Regular cardiac myocyte (primary cell): ENCODE measurements around the gene EIF2B1. TPM values are rescaled to one million over a fixed set of nuclear protein-coding genes. Genes with fewer than 3 reads are reported as not detected.

Source experiments
- total RNA-seq: library from RNA; depleted of rRNA; stranded (reverse); fragments of >200 nt; gene quantifications from 2 replicates; pipeline ENCODE4 v1.2.3, GENCODE V29; 2014

The EIF2B1 gene
- total RNA-seq, result 74.4 and 84.7 TPM in 2 replicates

DNA sequence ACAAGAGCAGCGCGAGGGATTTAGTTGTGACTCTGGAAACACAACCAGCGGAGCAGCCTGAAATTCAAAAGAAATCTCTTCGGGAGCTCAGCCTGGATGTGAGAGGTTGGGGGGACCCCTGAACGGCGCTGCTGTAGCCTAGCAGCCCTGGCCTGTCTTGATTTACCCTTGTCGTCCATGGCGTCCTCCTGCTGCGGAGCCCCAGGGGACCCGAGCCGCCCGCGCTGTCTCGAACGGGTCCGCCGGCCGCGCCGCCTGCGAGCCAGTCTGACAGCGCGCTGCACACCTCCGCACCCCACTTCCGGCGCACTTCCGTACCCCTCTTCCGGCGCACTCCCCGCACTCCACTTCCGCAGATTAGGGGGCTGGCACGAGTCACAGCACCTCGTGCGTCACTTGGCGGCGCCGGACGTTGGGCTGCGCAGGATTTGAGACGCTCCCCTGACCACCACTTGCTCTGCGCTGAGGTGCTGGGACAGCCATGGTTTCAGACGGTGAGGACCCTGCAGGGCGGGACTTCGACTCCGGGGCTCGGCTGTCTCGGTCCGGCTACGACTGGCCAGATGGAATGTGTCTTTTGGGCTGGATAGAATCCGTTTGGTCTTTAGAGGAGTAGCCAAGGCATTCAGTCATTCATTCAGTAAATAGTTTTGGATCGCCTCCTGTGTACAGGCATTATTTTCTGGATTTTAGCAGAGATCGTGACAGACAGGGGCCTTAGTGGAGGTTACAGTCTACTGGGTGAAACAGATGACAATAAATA is at the start of gene EIF2B1, which contains the start of gene GTF2H3:
Gene EIF2B1 (minus strand): TSS at position 308 of the 763 bp plus-strand sequence. CDS start 129 bp downstream, at position 179.
Gene GTF2H3 (plus strand): TSS at position 451 of the 763 bp plus-strand sequence. CDS start 31 bp downstream, at position 482.

DNA sequence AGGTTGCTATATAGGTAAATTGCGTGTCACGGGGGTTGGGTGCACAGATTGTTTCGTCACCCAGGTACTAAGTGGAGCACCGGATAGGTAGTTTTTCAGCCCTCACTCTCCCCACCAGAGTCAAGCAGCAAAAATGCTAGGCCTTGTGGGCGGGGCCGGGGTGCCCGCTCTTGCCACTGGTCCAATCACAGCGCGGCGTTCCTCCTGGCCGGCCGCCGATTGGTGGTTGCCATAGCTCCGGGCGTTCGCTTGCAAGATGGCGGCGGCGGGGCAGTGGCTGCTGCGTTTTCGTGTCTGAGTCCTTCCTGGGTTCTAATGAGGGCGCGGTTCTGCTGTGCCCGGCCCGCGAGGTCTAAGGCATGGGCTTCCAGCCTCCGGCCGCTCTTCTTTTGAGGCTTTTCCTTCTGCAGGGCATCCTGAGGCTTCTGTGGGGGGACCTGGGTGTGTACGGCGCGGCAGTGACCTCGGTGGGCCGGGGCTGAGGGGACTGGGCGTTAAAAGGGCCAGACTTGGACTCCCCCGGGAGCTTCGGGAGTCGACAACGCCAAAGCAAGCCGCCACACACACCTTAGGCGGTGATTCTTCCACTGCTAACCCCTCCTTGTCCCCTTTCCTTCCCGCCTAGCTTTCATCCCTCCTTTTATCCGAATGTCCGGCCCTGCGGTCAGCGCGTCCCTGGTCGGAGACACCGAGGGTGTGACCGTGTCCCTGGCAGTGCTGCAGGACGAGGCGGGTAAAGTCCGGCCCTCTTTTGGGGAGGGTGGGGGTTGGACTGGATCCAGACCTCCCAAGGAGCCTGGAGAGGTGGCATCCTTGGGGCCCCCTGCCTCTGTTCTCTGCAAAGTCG is 37.6 kb upstream of the EIF2B1 start, which contains the start of gene TCTN2:
Gene TCTN2 (plus strand): TSS at position 232 of the 847 bp plus-strand sequence. CDS start 128 bp downstream, at position 360.

DNA sequence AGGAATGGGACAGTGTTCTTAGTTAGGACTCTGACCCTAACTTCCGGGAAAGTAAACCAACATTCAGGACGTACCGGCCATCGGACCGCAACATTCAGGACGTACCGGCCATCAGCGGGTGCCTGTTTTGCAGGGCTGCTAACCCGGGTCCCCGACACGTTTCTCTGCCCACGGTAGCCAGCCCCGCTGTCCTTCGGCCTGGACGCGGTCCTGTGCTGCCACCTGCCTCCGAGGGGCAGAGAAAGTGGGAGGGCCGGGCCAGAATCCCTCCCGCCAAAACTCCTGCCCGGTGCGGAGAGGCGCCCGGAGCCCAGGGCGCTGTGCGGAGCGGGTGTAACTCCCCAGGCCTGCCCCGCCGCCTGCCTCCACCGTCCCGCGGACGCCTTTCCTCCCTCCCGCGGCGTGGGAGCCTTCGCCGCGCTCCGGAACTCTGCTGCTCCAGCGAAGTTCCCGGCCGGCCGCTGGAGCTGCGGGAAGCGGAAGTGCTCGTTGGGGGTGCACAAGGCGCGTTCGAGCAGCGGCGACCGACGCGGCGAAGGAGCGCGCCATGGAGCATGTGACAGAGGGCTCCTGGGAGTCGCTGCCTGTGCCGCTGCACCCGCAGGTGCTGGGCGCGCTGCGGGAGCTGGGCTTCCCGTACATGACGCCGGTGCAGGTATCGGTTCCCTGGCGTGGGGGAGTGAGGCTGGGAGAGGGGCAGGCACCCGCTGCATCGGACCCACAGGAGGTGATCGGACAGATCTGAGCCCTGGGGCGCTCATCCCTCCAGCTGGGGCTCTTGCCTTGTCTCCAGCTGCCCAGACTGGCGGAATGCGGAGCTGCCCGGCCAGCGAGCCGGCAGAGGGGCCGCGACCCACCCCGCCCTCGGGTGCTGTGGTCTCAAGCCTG is 31.6 kb downstream of the EIF2B1 start, which contains the start of gene DDX55:
Gene DDX55 (plus strand): TSS at position 498 of the 888 bp plus-strand sequence. CDS start 50 bp downstream, at position 548.

Other genes starting within 250 kb of the EIF2B1 start
- gene KMT5A, start 249.6 kb downstream of the EIF2B1 start, total RNA-seq, result 37.2 and 71.3 TPM in 2 replicates
- 4.2 and 4.5 TPM in 2 replicates for gene RILPL2, start 197.0 kb downstream of the EIF2B1 start, total RNA-seq
- gene SNRNP35, start 175.5 kb downstream of the EIF2B1 start, total RNA-seq, result 12.1 and 17.8 TPM in 2 replicates
- gene RILPL1, start 100.0 kb downstream of the EIF2B1 start, total RNA-seq, result 7.9 and 10.2 TPM in 2 replicates
- 603 and 694 TPM in 2 replicates for gene TMED2, start 49.1 kb downstream of the EIF2B1 start, total RNA-seq
- gene DDX55, start 31.6 kb downstream of the EIF2B1 start, total RNA-seq, result 14.9 and 20.5 TPM in 2 replicates
- 60.0 and 60.9 TPM in 2 replicates for gene GTF2H3, start 143 bp upstream of the EIF2B1 start, total RNA-seq
- 7.5 and 9.0 TPM in 2 replicates for gene TCTN2, start 37.4 kb upstream of the EIF2B1 start, total RNA-seq
- 18.8 and 23.1 TPM in 2 replicates for gene ATP6V0A2, start 78.7 kb upstream of the EIF2B1 start, total RNA-seq
- gene DNAH10, start 128.6 kb upstream of the EIF2B1 start, total RNA-seq, result 0.58 and 20.0 TPM in 2 replicates